Peyer's patch (tissue), 4 donors: ENCODE data around the gene COL3A1.

Experiments
- CTCF ChIP-seq, 6 experiments: fragments of 450-650 bp in 4 of 6; fragments of 200-600 bp in 2 of 6; sonication (generic) in 1 of 6; IDR thresholded peaks; one replicate each; pipeline ENCODE4 v1.5.1; 2017 to 2019; ENCODE audit warnings: antibody characterized with exemption in 6 of 6, mild to moderate bottlenecking in 3 of 6, moderate library complexity in 1 of 6
- POLR2A ChIP-seq, 2 donors: fragments of 450-650 bp; IDR thresholded peaks; one replicate each; pipeline ENCODE4 v1.5.1; 2017; ENCODE audit warnings: antibody characterized with exemption in 2 of 2, mild to moderate bottlenecking in 2 of 2, moderate library complexity in 2 of 2

DNA sequence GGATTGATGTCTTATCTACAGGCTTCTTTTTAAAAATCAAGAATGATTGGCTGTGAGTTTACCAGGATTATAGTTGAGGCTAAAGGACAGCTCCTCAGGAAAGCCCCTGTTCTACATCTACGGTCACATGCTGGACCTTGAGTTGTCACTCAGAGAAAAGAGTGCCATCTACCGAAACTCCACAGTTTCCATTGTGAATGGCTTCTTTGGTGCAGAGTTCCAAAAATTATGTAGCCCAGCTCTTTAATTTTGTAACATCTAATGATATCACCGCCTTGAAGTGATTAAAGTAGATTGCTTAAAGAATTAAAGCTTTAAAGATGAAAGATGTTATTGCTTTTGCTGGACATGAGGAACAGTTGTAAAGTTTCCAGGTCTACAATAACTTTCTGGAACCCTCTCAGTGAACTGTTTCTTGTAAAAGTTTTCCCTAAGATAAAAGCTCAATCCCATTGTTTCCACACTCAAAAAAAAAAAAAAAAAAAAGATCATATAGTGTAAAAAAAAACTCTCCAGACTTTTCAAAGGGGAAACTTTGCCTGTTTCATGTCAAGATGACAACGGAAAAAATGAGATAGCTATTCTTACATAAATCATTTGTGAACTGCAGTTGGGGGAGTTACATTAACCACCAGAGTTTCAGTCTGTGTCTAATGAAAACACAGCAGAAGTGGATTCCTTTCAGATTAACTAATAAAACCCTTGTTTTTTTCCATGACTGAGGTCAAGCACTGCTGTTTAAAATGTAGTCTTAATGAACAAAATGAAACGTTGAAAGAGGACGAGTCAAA lies 4.3 kb downstream of the COL3A1 start:
- no peak for TF ChIP-seq CTCF (IDR thresholded peaks at IDR 0.05)
- no peak for TF ChIP-seq POLR2A (IDR thresholded peaks at IDR 0.05)
